H7 (cell line): ENCODE measurements around the gene PIANP. TPM values are rescaled to one million over a fixed set of nuclear protein-coding genes. Genes with fewer than 3 reads are reported as not detected.
"Not testable (repeated sequence)": the region's sequence is repeated elsewhere in the genome, so short reads cannot be mapped to it uniquely, and the experiment has no call there.

Experiments used
- DNase-seq: peaks from one replicate; pipeline ENCODE4 v3.0.0; 2012
- H3K27me3 ChIP-seq: 2 replicates; pipeline ENCODE4 v1.6.0; 2011; ENCODE audit warnings: mild to moderate bottlenecking, low read length; ENCODE audit not compliant: control insufficient read depth, insufficient read depth
- H3K36me3 ChIP-seq: replicated peaks from 2 replicates; pipeline ENCODE4 v1.5.1; 2011; ENCODE audit warnings: low read length; ENCODE audit not compliant: control insufficient read depth, insufficient read depth
- H3K4me3 ChIP-seq: 2 replicates; pipeline ENCODE4 v1.5.1; 2011; ENCODE audit warnings: low read depth, mild to moderate bottlenecking, control low read depth, low read length, moderate library complexity; ENCODE audit not compliant: insufficient read depth
- total RNA-seq: library from RNA; depleted of rRNA; stranded (reverse); fragments of >200 nt; shearing (Covaris generic); gene quantifications from 2 replicates; pipeline ENCODE4 v1.2.3, GENCODE V29; 2014

Gene PIANP
- total RNA-seq, 1 experiment from 2014 or later, result 0.42 TPM

DNA sequence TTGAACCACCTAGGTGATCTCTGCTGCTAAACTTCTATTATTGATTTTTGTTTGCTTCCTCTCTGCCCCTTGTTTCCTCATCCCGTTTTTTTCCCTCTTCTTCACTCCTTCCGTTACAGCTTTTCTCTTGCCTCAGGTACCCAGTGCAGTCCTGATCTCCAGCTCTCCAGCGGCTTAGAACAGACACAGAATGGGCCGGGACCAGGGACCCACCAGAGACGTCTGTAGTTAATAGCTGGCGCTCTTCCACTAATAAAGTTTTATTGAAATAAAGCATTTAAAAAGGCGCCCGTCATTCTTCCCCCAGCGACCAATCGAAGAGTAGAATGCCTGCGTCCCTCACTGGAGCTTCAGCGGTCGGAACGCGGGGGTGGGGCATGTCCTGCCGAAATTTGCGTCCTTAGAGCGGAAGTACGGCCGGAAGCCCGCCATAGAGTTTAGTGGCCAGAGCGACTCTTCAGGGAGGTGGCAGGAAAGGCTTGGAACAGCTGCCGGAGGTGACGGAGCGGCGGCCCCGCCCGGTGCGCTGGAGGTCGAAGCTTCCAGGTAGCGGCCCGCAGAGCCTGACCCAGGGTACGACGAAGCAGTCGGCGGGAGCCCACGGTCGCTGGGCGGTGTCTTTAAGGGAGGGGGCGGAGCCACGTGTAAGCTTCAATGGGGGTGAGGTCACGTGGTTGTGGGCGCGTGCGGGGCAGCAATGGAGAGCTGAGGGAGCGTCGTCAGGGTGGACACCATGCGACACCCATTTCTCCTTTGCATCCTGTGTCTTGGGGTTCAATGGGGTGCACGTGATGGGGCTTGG lies 23.2 kb upstream of the PIANP start, which contains the start of gene COPS7A:
TSS of gene COPS7A (plus strand) at position 440 of the 802 bp plus-strand sequence. CDS start 611 bp downstream, outside the sequence.
- H3K4me3 ChIP-seq, result peak within 1 kb of the TSS; percentile 64
- H3K36me3 ChIP-seq, result peaks cover 7% of the 10 kb centered on the region
- H3K27me3 ChIP-seq, result no peaks in the 10 kb centered on the region
- peak; percentile 97 for DNase-seq

DNA sequence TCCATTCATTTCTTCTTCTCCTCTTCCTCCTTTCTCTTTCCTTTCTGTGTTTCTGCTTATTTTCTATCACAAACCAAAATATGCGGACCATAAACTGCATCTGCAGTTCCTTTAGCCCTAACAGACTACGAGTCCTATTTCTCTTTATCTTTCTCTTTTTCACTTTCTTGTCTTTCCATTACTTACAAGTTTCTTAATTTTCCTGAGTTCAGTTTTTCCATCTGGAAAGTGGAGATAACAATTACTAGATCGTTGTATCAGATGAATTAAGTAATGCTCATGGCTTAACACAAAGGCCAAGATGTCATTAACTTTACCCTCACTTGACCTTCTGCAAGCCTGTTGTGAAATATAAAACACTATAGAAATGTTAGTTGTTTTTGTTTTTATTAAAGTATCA lies 22.2 kb upstream of the PIANP start:
- H3K36me3 ChIP-seq, result peaks cover under 1% of the 10 kb centered on the region; the same call in 1 of the 2 replicates
- H3K4me3 ChIP-seq, result no peak overlapping the region

DNA sequence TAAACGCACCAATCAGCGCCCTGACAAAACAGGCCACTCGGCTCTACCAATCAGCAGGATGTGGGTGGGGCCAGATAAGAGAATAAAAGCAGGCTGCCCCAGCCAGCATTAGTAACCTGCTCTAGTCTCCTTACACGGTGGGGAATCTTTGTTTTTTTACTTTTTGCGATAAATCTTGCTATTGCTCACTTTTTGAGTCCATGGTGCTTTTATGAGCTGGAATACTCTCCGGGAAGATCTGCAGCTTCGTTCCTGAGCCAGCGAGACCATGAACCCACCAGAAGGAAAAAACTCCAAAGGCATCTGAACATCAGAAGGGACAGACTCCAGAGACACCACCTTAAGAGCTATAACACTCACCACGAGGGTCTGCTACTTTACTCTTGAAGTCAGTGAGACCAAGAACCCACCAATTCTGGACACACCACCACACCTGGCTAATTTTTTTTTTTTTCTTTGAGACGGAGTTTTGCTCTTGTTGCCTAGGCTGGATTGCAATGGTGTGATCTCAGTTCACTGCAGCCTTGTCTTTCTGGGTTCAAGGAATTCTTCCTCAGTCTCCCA lies 16.3 kb upstream of the PIANP start:
- no peaks in the 10 kb centered on the region for H3K36me3 ChIP-seq

More for the DNA sequence above, 22.2 kb upstream of the PIANP start:
- DNase-seq, result no peak
- no peaks in the 10 kb centered on the region for H3K27me3 ChIP-seq

DNA sequence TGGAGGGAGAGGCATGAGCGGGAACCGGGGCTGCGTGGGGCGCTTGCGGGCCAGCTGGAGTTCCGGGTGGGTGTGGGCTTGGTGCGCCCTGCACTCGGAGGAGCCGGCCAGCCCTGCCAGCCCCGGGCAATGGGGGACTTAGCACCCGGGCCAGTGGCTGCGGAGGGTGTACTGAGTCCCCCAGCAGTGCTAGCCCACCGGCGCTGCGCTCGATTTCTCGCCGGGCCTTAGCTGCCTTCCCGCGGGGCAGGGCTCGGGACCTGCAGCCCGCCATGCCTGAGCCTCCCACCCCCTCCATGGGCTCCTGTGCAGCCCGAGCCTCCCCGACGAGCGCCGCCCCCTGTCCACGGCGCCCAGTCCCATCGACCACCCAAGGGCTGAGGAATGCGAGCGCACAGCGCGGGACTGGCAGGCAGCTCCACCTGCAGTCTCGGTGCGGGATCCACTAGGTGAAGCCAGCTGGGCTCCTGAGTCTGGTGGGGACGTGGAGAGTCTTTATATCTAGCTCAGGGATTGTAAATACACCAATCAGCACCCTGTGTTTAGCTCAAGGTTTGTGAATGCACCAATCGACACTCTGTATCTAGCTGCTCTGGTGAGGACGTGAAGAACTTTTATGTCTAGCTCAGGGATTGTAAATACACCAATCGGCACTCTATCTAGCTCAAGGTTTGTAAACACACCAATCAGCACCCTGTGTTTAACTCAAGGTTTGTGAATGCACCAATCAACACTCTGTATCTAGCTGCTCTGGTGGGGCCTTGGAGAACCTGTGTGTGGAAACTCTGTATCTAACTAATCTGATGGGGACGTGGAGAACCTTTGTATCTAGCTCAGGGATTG lies 15.6 kb upstream of the PIANP start:
- H3K4me3 ChIP-seq, H3K27me3 ChIP-seq, DNase-seq, H3K36me3 ChIP-seq: not testable (repeated sequence)

More for the DNA sequence above, 16.3 kb upstream of the PIANP start:
- H3K27me3 ChIP-seq, result no peaks in the 10 kb centered on the region
- no peak for DNase-seq
- no peak overlapping the region for H3K4me3 ChIP-seq

DNA sequence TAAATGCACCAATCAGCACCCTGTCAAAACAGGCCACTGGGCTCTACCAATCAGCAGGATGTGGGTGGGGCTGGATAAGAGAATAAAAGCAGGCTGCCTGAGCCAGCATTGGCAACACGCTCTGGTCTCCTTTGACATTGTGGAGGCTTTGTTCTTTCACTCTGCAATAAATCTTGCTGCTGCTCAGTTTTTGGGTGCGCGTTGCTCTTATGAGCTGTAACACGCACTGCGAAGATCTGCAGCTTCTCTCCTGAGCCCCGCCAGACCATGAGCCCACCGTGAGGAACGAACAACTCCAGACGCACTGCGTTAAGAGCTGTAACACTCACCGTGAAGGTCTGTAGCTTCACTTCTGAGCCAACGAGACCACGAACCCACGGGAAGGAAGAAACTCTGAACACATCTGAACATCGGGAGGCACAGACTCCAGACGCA lies 8.4 kb upstream of the PIANP start:
- no peak for DNase-seq
- Histone ChIP-seq H3K27me3 (no peaks in the 10 kb centered on the region), H3K36me3 (no peaks in the 10 kb centered on the region), H3K4me3 (no peak overlapping the region)

DNA sequence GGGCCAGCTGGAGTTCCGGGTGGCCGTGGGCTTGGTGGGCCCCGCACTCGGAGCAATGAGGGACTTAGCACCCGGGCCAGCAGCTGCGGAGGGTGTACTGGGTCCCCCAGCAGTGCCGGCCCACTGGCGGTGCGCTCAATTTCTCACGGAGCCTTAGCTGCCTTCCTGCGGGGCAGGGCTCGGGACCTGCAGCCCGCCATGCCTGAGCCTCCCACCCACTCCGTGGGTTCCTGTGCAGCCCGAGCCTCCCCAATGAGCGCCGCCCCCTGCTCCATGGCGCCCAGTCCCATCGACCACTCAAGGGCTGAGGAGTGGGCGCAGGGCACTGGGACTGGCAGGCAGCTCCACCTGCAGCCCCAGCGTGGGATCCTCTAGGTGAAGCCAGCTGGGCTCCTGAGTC lies 7.7 kb upstream of the PIANP start:
- H3K36me3 ChIP-seq, DNase-seq, H3K4me3 ChIP-seq, H3K27me3 ChIP-seq: not testable (repeated sequence)

DNA sequence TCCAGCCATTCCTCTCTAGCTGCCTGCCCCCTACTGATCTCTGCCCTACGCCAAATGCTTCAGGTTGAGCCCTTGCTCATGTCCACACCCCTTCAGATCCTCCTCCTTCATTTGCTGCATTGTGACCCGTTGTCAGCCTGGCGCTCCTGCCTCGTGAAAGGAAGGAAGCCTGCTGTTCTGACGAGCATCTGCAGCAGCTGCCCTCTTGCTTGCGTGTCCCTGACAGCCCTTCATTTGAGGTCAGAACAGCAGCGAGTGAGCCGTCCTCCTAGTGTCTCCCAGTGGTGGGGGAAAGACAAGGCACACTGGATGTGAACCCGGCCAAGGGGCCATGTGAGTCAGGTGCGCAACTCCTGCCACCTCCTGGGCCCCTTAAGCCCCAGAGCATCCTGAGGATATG lies 3.0 kb upstream of the PIANP start:
- H3K27me3 ChIP-seq, result peaks cover 28% of the 10 kb centered on the region
- no peak overlapping the region for H3K4me3 ChIP-seq
- no peaks in the 10 kb centered on the region for H3K36me3 ChIP-seq
- peak; percentile 82 for DNase-seq

DNA sequence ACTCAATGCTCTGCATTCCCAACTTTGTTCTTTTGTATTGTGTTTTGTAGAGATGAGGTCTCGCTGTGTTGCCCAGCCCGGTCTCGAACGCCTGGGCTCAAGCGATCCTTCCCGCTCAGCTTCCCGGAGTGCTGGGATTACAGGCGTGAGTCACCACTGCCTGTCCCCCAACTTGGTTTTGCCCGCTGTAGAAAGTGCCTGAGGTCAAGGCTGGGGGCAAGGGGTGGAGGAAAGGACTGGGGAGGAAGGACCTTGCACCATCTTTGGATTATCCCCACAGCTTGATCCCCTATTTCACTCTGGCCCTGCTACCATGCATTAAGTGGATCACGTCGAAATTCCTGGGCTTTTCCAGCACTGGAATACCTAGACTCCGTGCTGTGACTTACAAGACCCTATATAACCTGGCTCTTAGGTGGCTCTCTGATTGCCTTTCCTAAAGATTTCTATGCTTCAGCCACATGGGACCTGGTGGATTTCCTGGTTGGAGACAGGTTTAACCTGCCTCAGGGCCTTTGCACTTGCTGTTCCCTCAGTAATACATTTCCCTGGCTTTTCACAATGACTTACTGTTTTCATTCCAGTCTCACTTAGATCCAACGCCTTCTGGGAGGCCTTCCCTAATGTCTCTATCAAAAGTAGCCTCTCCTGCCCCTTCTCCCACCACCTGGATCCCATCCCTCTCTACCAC lies 608 bp upstream of the PIANP start:
- peak; percentile 51 for DNase-seq
- peak overlapping the region; percentile 86 for H3K4me3 ChIP-seq

DNA sequence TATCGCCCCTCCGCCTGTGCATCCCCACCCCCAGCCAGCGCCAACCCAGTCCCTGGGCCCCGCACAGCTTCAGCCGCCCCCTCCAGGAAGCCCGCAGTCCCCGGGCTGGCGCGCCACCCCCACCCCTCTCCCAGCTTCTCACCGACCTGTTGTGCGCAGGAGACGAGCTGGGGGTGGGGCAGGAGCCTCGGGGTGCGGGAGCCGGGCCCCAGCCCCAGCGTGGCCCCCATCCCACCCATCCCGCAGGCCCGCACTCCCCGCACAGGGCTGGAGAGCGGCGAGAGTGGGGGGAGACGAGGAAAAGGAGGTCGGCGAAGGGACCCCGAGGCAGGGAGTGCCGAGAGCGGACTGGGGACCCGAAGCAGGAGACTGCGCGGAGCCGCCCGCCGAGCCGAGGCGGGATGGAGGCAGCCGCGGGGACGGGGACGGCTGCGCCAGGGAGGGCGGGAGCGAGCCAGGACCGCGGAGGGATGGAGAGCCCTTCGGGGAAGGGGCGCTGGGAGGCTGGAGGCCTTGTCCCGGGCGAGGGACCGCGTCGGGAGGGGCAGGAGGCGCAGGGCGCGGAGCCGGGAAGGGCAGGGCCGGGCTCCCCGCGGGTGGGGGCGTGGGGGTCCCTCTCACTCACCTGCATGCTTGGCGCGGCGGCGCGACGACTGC lies 498 bp downstream of the PIANP start:
- DNase-seq, result peak; percentile 92
- Histone ChIP-seq H3K27me3 (peaks cover 28% of the 10 kb centered on the region), H3K36me3 (no peaks in the 10 kb centered on the region), H3K4me3 (peak overlapping the region; percentile 86)

More for the DNA sequence above, 608 bp upstream of the PIANP start:
- H3K36me3 ChIP-seq, result no peaks in the 10 kb centered on the region
- peaks cover 28% of the 10 kb centered on the region for H3K27me3 ChIP-seq

DNA sequence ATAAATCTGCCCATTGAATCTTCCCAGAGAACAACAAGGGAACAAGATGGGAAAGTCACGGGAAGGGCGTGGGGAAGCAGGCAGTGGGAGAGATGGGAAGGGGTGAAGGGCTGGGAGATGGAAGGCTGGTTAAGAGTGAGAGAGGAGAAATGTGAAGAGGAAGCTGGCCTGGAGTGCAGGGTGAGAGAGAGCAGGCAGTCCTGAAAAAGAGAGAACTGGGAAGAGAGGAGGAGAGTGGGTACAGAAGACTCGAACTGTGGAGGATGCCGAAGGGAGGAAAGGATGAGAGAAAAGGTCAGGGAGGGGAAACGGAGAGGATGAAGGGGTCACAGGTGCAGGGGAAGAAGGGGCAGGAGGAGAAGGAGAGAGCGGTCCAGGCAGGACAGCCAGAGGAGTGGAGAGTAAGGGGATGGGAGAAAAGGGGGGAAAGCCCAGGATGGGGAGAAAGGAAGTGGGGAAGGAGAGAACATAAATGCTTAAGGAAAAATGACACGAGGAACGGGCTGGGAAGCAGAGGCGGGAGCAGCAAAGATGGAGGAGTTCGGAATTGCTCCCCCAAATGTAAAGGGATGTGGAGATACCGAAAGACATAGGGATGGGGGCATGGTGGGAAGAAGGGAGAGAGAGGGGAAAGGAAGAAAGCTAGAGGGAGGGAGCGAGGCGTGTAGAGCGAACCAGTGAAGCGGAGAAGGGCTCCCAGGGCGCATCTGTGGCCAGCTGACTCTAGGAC lies 1.2 kb downstream of the PIANP start:
- peaks cover 28% of the 10 kb centered on the region for H3K27me3 ChIP-seq
- H3K36me3 ChIP-seq, result no peaks in the 10 kb centered on the region; the same call in 1 of the 2 replicates
- peak overlapping the region; percentile 86 for H3K4me3 ChIP-seq
- DNase-seq, result peak; percentile 57

DNA sequence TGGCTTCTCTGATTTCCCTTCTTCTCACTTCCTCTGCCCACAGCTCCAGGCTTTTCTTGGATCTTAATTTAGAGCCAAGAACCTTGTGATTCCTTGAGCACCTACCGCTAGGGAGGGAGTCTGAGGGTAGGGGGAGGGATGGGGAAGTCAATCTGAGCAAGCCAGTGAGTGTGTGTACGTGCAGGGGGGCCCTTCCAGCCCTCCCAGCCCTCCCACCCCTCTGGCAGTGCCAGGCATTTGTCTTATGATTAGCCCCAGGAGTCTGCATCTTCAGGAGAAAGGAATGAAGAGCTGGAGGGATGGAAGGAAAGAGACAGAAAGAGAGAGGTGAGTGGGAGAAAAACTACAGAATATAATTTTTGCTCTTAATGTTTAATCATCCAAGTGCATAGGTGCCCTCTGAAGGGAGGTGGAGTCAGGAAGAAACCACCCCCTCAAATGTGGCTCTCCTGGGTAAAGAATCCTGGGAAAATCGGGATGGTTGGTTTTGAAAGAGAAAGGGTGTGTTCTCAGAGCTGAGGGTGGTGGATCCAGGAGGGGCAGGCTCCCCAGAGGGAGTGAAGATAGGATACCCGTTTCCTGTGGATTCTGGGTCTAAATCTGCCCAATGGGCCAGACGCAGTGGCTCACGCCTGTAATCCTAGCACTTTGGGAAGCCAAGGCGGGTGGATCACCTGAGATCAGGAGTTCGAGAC lies 2.1 kb downstream of the PIANP start:
- DNase-seq, result peak; percentile 30

DNA sequence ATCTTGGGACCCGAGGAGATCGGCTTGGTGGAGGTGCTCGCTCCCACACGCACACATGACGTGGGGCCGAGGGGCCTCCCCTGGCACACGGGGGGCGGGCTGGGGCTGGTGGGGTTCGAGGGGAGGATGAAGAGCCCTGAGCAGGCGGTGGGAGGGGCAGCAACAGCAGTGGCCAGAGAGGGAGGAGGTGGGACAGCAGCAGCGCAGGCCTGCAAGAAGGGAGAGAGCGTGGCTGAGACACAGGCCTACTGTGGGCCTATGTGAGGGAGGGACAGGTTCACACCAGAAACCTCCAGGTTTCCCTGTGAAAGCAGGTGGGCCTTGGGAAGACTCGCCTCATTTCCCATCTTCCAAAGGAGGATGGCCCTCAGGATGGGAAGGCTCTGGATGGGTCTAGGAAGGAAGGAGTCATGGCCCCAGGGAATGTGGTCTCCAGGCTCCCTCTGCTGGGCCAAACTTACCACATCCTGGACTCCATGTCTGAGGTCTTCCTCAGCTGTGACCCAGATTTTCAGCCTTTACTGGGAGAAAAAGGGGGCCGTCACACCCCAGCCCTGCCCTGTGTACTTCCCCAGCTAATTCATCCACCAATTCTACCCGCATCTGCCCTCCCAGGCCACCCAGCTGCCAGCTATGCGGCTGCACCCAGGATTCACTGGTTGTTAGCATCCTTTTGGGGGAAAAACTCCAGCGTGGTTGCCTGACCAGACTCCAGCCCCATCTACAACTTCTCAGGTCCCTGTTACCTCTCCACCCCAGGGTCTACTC lies 2.8 kb downstream of the PIANP start:
- DNase-seq, result peak; percentile 90
- Histone ChIP-seq H3K4me3 (no peak overlapping the region), H3K27me3 (peaks cover 28% of the 10 kb centered on the region), H3K36me3 (no peaks in the 10 kb centered on the region; the same call in 1 of the 2 replicates)

More for the DNA sequence above, 2.1 kb downstream of the PIANP start:
- H3K27me3 ChIP-seq, result peaks cover 28% of the 10 kb centered on the region
- no peak overlapping the region for H3K4me3 ChIP-seq
- no peaks in the 10 kb centered on the region; the same call in 1 of the 2 replicates for H3K36me3 ChIP-seq
